8988T (cell line): ENCODE results near the gene CASZ1.

Experiments
- DNase-seq: peaks from one replicate; pipeline ENCODE4 v3.0.0; 2011

CASZ1 gene

DNA sequence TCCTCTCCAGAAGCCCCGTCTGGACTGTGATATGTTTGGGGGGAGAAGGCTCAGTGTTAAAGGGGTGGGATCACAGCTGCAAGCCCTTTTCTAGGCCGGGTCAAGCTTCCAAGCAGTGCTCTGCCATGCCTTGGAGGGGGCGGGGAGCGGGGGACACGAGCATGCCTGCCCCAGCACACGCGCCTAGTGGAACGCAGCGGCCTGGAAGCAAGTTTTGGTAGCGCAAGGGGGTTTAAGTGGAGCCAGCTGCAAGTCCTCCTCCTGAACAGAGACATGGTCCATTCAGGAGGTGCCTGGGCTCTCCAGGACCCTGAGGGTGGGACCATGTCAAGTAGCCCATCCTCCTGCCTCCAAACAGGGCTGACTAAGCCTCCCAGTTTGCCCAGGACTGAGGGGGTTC is 112.2 kb downstream of the CASZ1 start:
- no peak for DNase-seq

DNA sequence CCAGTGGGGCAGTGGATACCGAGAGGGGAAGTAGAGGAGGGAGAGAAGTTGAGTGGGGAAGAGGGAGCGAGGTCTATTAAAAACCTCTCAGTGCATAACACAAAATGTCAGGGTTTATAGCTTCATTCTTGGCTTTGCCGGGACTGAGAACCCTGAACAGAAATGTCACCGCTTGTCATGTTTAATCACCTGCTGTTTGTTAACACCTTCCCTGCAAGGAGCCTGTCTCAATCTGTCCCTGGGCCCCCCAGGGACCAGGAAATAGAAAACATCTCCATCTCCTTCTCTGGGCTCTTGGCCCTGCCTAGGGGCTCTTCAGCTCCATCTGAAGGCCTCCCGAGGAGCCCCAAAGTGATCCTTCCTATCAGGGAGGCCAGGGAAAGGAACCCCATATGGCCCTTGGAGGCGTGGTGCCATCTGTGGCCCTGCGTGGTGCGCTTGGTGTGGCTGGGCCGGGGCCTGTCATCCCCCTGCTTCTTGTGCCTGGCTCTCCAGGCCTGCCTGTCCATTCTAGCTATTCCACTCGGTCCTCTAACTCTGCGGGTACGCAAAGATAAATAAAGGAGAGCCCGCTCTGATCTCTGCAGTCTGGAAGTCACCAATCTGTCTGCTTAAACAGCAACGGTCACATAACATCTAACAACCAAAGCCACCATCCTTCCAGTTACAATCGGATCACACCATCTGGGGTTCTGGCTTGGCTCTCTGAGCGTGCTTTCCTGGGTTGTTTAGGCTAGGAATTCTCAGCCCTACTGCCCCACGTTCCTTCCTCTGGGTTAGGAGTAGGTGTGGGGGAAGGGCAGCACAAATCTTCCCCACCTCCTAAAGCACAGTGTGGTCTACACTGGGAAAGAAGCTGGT is 113.8 kb downstream of the CASZ1 start:
- DNase-seq = no peak

DNA sequence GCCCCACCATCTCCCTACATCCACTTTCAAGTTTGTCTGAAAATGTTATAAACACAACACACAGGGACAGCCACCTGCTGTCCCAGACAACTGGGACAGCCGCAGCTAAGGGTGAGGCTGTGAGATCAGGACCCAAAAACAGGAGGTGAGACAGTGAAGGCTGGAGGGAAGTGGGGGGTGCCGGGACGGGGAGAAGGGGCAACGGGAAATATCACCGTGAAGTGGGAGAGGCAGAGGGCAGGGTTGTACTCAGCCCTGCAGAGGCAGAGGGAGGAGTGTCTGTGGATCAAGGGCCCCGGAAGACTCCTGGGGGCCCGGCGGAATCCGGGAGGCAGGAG is 114.4 kb downstream of the CASZ1 start:
- DNase-seq = no peak

DNA sequence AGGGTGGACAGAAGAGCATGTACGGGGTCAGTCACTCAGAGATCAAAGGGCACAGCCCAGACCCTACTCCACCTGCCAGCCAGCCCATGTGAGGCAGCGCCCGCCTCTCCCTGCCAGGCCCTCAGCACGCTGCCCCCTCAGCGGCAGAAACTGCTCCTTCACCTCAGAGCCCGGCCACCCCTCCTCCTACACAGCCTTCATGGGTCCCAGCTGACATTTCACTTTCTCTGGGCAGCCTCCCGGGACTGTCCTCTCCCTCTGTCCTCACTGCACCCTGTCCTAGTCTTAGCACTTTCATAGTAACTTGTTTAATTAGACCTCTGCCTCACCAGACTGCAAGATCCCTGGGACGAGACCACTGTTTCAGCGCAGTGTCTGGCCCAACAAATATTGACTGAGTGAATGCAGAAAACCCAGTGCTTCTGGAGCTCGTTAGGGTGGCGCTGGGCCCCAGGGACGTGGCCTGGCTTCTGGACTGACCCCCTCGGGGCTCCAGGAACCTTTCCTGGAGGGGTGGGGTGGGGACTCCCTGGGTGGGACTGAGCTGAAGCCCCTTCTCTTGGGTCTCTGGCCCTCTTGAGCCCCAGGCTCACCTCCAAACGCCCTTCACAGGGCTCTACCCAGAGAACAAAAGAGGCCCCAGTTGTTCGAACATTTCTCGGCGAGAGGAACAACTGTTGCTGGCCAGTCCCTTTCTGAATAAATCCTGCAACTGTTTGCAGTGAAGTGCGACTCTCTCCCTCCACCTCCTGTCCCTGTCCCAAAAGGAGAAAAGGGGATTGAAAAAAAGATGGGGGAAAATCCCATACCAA is 114.9 kb downstream of the CASZ1 start:
- DNase-seq = no peak

DNA sequence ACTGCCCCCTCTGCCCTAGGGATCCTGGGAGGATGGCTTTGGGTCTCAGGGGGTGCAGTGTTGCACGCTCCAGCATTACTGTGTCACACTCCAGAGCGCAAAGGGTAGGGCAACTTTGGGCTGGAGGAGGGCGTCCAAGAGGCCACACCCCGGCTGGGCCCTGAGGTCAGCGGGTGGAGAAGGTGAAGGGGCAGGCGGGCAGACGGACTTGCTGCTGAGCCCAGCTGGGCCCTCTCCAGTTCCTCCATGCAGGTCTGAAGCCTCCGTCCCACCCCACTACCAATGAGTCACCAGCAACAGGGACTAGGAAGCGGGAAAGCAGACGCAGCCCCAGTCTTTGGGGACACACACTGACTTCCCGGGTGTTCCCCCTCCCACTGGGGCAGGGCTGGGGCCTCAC is 116.0 kb downstream of the CASZ1 start:
- DNase-seq = no peak

DNA sequence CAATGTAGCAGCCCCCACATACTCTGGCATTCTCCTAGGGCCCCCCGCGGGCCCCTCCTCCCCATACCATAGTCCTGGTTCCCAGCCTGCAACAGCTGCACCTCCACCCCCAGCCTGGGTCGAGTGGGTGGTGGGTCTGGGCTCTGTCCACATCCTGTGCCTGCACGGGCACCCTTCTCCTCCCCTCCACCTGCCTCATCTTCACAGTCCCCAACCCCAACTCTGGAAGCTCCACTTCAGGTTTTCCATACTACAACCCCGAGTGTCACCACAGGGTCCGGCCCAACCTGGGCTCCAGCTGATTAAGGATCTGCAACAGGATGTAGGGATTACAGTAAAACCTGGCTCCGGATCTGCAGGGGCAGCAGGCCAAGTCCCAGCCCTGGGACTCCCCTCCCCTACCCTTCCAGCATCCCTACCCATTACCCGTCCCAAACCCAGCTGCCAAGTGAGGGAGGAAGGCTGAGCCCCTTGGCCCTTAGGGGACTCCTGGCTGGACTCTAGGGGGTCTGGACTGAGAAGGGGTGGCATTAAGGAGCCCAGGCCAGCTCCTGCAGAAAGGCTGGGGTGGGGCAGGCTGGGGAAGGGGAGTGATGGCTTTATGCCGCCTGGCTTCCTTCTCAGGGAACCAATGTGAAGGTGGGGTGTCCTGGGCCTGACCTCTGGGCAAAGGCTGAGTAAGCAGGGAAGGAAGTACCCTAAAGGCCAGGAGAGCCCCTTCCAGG is 116.8 kb downstream of the CASZ1 start:
- no peak for DNase-seq

DNA sequence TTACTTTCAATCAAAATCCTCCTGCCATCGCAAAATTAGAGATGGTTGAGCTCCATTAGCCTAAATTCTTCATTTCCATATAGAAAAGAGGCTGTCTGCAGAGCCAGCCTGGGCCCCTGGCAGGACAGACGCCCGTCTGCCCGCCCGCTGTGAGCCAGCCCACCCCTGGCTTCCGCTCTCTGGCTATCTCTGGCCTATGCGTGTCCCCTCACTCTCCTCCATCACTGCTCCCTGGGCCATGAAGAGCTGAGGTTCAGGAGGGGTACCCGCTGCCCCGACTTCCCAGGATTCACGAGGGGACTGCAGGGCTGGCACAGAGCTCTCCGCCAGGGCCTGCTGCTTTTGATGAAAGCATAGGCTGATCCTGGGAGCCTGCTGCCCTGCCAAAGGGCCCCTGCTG is 117.6 kb downstream of the CASZ1 start:
- DNase-seq = no peak

DNA sequence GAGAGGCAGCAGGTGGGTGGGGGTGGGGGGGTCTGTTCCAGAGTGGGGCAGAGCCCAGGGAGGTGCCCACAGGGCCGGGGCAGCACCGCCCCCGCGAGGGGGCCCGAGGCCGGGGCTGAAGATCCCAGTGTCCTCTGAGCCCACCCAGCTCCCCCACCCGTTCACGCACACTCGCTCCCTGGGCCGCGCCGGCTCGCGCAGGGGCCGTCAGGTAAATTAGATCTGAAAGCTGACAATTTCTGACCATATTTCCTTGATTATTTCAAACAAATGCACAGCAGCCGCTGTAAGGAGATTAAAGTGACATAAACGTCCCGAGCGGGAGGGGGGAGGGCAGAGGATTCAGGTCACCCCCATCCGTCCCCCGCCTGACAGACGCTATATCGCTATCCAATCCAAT is 118.0 kb downstream of the CASZ1 start:
- no peak for DNase-seq

DNA sequence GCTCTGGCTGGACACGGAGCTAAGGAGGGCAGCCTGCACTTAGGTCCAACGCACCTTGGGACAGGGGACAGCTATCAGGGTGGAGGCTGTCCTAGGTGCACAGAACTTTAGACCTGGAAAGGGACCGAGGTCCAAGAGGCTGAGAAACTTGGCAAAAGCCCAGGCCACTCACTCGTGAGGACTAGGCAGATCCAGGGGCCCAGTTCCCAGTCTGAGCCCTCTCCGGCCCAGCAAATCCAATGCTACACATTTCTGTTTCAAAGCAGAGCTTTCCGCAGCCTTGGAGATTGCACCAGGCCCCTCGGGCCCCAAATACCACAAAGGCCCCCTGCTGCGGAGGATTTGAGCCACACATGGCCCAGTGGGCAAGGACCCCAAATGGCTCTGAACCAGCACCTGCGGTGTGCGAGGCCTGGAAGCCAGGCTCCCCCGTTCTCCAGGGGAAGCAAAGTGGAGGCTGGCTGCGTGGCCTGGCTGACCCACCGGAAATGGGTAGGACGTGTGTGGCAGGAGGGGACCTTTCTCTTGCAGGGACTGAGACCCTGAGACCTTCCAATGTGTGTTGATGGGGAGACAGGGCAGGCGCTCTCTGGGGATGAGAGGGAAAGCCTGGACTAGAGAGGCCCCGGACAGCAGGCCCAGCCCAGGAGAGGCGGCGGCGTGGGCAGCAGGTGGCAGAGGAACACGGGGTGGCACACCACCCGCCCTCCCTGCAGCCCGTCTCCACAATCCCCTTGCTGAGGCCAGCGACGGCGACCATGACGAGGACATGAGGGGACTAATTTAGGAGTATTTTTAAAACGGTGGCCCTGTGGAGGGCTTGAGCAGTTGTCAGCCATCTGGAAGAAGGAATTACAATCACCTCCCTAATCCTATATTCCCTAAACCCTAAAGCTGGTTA is 118.7 kb downstream of the CASZ1 start:
- no peak for DNase-seq

DNA sequence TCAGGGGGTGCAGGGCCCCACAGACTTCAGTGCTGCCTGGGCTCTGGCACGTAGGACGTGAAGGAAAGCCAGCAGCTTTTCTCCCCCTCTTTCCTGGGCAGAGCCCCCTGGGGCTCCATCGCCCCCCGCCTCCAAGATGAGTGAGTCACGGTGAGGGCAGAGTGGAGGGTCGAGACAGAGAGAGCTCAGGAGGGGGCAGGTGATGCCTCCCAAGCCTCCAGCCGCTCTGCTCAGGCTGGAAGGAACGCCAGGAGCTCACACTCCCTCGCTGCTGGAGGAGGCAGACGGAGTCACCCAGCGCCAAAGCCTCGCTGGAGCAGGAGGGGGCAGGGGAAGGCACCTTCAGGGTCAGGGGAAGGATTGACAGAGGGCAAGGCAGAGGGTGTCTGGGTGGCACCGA is 119.5 kb downstream of the CASZ1 start:
- DNase-seq = no peak

DNA sequence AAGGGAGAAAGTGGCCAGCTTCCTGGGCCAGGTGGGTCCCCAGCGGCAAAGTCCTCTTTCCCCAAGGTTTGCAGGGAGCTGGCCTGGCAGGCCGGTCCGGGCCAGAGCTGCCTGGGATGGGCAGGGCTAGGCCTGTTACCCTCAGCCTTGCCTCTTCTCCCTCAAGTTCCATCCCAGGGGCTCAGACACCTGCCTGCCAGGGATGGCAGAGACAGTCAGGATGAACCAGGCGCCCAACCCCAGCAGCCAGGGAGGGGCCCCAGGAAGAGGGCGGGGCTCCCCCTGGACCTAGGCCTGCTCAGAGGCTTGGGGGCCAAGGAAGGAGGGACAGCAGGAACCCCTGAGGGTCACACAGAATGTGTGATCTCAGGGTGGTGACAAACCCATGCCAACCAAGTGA is 120.6 kb downstream of the CASZ1 start:
- no peak for DNase-seq

DNA sequence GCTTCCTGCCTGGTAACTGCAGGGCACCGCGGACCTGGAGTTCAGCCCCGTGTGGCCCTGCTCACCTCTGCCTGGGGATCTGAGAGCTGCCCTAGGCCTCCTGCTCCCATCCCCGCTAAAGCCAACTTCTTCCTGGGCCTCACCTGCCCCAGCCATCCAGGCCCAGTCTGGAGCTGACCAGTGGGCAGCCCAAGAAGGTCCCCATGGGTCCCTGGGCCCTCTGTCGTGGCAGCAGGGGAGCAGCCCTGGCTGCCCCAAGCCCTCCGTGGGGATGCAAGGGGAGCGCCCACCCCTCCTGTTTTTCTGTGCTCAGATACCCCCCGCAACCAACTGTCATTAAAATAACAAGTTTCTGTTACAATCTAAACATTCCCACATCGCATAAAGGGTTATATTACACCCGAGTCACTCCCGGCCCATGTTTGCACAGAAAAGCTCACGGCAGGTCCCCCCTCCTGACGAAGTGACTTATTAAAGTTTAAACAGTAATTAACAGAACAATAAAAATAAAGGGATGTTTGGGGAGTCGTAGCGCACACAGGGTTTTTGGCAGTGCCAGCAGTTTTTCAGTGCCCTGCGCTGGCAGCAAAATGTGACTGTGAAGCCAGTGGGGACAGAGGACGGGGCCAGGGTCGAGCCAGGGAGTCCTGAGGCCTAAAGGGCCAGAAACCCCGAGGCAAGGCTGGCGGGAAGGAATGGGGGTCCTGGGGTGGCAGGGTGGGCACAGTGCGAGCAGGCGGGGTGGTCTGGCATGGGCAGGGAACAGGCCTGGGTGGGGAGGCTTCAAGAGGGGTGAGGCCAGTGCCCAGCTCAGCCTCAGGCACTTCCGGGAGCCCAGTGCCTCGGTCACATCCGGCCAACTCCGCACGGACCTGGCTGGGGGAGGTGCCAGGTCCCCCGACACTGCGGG is 121.5 kb downstream of the CASZ1 start:
- DNase-seq = no peak

DNA sequence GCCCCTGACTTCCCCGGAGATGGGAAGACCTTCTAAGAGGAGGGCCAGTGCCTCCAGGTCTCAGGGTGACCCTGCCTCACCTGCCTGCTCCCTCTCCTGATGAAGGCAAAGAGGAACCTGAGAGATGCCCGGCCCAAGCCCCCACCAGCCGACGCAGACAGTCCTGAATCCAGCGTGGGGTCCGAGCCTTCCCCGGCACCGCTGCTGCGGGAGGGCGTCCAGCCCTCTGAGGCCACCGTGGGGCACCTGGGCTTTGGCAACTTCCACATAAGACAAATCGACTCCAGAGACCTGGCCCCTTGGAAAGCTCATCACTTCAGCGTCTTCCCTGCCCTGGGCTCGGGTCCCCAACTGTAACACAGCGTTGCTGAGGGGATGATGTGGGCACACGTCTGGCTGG is 122.2 kb downstream of the CASZ1 start:
- DNase-seq = no peak

DNA sequence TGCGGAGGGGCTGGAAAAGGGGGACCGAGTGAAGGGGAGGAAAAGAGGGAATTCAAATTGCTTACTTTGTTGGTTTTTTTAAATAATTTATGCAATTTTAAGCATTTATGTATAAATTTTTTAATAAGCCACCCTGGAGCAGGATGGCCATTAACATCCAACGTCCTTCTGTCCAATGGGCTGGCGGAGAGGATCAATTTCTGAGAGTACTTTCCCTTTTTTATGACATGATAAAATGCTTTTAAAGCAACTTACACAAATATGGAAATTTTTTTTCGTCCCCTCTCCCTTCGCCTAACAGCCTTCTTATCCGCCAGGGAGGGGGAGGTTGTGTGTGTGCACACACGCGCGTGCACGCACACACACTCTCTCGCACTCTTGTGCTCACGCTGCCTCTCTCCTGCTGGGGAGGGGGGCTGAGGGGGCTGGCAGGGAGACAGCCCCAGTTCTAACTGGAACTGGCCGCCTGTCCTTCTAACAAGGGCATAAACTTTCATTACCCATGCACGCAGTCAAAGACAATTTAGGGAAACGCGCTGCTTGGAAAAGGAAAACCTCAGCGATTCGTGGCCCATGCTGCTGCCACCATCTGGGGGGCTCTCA is 123.2 kb downstream of the CASZ1 start:
- DNase-seq = no peak

DNA sequence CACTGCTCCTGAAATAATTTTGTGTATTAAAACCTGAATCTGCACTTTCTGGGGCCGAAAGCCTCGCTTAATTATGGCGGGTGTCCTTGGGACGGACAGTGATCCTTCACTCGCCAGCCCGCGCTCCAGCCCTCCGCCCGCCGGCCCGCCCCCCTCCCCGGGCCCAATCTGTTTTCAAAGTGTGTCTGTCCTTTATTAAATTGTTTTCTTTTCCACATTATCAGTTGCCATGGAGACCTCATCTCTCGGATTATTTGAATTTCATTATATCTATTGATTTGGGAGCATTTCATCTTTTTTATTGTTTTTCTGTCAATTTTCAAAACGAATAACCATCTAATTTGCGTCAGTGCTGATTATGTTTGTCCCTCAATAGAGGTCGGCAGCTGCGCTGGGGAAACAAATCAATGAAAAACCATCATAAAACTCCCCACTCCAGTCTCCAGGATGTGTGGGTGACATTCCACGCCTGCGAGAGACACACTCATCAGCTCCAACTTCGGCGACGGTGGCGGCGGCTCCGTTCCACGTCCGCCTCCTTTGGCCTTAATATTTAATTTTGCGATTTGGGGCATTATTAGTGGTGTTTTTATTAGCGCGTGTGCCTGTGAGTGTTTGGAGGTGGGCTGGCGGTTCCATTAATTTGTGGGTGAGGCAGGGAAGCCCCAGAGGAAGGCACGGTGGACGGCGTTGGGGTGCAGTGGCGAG is 123.9 kb downstream of the CASZ1 start:
- no peak for DNase-seq

DNA sequence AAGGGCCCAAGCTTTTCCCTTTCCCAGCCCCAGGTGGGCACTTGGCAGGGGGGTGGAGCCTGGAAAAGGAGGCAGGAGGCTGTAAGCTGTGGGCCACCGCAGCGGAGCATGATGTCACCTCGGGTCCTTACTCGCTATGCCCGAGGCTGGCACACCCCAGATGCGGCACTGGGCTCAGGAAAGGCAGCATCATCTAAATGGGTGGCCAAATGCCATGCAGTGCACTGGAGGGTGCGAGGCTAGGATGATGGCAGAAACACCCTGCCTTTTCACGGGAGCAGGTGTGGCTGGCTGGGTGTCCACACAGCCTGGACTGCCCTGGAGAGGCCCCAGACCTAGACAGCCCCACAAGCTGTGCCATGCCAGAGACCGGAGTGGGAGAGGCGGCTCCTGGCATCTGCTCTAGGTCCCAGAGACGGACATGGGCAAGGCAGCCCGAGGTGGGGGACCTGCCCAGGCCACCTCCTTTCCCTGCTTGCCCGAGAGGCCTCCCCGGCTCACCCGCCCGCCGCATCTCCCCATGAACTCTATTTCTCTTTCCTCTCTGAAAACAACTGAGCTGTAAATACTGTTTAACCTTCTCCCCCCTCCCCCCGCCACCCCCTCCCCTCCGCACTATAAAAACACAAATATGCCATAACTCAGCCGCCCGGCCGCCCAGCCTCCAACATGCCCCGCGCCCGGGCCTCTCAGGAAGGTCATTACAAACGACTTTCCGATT is 124.7 kb downstream of the CASZ1 start:
- no peak for DNase-seq

DNA sequence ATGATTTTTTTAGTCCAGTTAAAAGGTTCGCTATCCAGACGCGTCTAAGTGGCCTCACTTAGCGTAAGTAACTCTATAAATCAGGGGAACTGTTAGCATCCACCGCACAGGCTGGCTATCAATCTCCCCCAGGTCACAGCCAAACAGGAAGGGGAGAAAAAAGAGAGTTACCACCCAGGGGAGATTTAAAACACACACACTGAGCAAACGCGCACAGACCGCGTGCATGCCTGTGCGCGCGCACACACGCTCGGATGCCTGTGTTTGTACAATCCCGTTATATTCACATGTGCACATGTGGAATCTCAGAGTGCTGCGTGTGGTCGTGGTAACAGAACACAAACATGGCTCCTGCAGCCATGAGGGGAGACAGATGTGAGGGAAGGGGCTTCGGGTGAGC is 125.4 kb downstream of the CASZ1 start:
- no peak for DNase-seq

DNA sequence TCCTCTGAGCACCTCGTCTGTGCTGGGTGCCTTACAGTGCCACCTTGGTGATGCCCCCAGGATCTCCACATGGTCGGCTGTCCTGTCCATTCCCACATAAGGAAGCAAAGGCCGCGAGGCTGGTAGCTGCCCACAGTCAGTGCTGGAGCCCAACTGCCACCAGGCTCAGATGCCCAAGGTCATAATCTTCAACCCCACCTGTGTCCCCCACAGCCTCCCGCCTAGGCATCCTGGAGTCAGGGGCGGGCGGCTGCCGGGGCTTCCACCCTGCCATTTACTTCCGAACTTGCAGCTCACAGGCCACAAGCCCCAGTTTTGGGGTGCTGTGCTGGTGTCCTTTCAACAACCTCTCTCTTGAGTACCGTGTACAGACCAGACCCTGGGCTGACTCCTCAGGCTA is 126.3 kb downstream of the CASZ1 start:
- DNase-seq = no peak

DNA sequence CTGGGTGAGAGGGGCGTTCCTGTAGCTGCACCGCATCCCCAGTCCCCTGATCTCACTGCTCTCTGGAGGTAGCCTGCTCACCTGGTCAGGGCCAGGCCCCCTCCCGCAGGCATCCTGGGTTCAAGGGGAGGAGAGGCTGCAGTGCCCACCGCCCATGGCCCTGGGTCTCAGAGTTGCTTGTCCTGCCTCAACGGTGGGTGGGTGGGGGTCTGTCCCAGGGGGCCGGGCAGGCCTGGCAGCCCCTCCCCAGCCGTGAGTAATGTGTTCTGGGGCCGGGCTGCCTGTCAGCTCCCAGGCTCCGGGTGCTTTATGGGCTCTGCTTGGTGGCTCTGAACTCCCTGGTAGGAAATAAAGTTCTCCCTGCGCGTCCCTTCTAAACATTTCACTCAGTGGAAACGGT is 126.9 kb downstream of the CASZ1 start:
- no peak for DNase-seq
